Fibroblast of the aortic adventitia (primary cell): ENCODE measurements around the gene BEST3. TPM values are rescaled to one million over a fixed set of nuclear protein-coding genes. Genes with fewer than 3 reads are reported as not detected.
A peak's percentile ranks its signal among the peaks of the same experiment; 100 is the strongest.

Source experiments
- DNase-seq: peaks from one replicate; pipeline ENCODE4 v3.0.0-alpha.2; 2010; ENCODE audit warnings: low read depth
- H3K4me3 ChIP-seq: 2 replicates; pipeline ENCODE4 v1.5.1; 2011; ENCODE audit warnings: low read depth, mild to moderate bottlenecking, control low read depth, low read length, moderate library complexity
- total RNA-seq: library from RNA; depleted of rRNA; stranded (reverse); fragments of >200 nt; gene quantifications from 2 replicates; pipeline ENCODE4 v1.2.3, GENCODE V29; 2012; ENCODE audit warnings: low replicate concordance
- TF ChIP-seq, protein P1 (sequence below): IDR thresholded peaks from 2 replicates; pipeline ENCODE4 v1.5.1; 2011; ENCODE audit warnings: mild to moderate bottlenecking, low read length, control low read depth, inconsistent platforms; ENCODE audit not compliant: insufficient read depth

The BEST3 gene
- total RNA-seq, 1 donor = not detected

DNA sequence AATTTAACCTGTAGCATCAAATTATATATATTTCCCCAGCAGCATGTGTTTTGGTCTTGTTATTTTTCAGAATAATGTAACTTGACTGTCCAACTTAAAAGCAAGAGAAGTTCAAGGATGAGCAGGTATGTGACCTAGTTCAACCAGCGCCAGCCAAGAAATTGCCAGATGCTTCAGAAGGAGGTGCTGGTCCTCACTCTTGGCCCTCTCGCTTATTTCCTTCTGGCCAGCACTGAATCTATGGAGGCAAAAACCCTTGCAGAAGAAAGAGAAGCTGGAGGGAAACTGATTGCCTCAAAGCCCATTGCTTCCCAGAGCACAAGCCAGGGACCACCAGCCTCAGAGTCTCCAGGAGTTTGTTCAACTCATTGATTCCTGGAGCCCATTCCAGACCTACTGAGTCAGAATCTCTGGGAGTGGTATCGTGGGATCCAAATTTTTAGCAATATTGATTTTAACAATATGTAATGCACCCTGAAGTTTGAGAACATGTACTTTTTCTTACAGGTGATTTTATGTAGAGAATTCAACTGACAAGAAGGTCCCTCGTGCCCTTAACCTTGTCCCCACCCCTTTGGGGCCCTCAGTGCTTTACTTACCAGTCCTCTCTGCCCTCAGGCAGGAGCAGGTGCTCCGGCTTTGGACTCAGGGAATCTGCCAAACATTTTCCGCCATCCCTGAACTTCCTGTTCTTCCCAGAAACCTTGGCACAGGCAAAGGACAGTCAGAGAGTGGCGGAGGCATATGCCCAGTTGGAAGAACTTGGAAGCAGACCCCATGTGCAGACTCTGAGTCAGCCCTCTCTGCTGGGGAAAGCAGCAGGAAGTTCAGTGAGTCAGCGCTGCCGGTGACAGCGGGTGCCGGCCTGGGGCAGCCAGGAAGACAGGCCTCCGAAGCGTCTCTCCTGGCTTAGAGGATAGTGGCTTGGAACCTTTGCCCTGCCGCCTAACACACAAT lies 10.4 kb downstream of the BEST3 start:
- peak; percentile 88 for DNase-seq
- H3K4me3 ChIP-seq = no peak overlapping the region
- TF ChIP-seq, protein P1, sequence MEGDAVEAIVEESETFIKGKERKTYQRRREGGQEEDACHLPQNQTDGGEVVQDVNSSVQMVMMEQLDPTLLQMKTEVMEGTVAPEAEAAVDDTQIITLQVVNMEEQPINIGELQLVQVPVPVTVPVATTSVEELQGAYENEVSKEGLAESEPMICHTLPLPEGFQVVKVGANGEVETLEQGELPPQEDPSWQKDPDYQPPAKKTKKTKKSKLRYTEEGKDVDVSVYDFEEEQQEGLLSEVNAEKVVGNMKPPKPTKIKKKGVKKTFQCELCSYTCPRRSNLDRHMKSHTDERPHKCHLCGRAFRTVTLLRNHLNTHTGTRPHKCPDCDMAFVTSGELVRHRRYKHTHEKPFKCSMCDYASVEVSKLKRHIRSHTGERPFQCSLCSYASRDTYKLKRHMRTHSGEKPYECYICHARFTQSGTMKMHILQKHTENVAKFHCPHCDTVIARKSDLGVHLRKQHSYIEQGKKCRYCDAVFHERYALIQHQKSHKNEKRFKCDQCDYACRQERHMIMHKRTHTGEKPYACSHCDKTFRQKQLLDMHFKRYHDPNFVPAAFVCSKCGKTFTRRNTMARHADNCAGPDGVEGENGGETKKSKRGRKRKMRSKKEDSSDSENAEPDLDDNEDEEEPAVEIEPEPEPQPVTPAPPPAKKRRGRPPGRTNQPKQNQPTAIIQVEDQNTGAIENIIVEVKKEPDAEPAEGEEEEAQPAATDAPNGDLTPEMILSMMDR = no peak

GRCh38 chr12:69688021-69688420 lies 11.1 kb downstream of the BEST3 start:
- no peak overlapping the region for H3K4me3 ChIP-seq
- TF ChIP-seq, protein P1 = no peak
- peak; percentile 26 for DNase-seq

GRCh38 chr12:69687390-69687789 lies 11.7 kb downstream of the BEST3 start:
- TF ChIP-seq, protein P1 = no peak
- no peak overlapping the region for H3K4me3 ChIP-seq
- DNase-seq = peak; percentile 38

GRCh38 chr12:69686731-69687130 lies 12.4 kb downstream of the BEST3 start:
- no peak for DNase-seq
- H3K4me3 ChIP-seq = no peak overlapping the region
- TF ChIP-seq, protein P1 = no peak

GRCh38 chr12:69685810-69686209 lies 13.3 kb downstream of the BEST3 start:
- TF ChIP-seq, protein P1 = no peak
- DNase-seq = peak; percentile 48

GRCh38 chr12:69684466-69684865 lies 14.6 kb downstream of the BEST3 start:
- DNase-seq = no peak
- TF ChIP-seq, protein P1 = no peak
- H3K4me3 ChIP-seq = no peak overlapping the region

More at GRCh38 chr12:69685810-69686209, 13.3 kb downstream of the BEST3 start:
- H3K4me3 ChIP-seq = no peak overlapping the region
